ENCODE measurements around the gene HAND2.

- TF ChIP-seq, protein P1, sequence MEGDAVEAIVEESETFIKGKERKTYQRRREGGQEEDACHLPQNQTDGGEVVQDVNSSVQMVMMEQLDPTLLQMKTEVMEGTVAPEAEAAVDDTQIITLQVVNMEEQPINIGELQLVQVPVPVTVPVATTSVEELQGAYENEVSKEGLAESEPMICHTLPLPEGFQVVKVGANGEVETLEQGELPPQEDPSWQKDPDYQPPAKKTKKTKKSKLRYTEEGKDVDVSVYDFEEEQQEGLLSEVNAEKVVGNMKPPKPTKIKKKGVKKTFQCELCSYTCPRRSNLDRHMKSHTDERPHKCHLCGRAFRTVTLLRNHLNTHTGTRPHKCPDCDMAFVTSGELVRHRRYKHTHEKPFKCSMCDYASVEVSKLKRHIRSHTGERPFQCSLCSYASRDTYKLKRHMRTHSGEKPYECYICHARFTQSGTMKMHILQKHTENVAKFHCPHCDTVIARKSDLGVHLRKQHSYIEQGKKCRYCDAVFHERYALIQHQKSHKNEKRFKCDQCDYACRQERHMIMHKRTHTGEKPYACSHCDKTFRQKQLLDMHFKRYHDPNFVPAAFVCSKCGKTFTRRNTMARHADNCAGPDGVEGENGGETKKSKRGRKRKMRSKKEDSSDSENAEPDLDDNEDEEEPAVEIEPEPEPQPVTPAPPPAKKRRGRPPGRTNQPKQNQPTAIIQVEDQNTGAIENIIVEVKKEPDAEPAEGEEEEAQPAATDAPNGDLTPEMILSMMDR (IDR thresholded peaks at IDR 0.05; ENCODE audit: insufficient read depth, low read depth, low read length), result no peak
- TF ChIP-seq EZH2 (IDR thresholded peaks at IDR 0.05; ENCODE audit: insufficient read depth, low read length), result no peak
These were observed 43.2 kb downstream of the HAND2 start for GRCh38 chr4:173486714-173487392.
